Peyer's patch (tissue), 4 donors: ENCODE results near the gene ABCD1.
"Not testable (repeated sequence)": the region's sequence is repeated elsewhere in the genome, so short reads cannot be mapped to it uniquely, and the experiment has no call there.

Source experiments
- CTCF ChIP-seq, 6 experiments: fragments of 450-650 bp in 4 of 6; fragments of 200-600 bp in 2 of 6; sonication (generic) in 1 of 6; IDR thresholded peaks; one replicate each; pipeline ENCODE4 v1.5.1; 2017 to 2019; ENCODE audit warnings: antibody characterized with exemption in 6 of 6, mild to moderate bottlenecking in 3 of 6, moderate library complexity in 1 of 6
- POLR2A ChIP-seq, 2 donors: fragments of 450-650 bp; IDR thresholded peaks; one replicate each; pipeline ENCODE4 v1.5.1; 2017; ENCODE audit warnings: antibody characterized with exemption in 2 of 2, mild to moderate bottlenecking in 2 of 2, moderate library complexity in 2 of 2

GRCh38 chrX:153691032-153691827 lies 33.4 kb upstream of the ABCD1 start:
- TF ChIP-seq CTCF, POLR2A (IDR thresholded peaks at IDR 0.05): not testable (repeated sequence)
